ENCODE data around the gene KDM4F.

The KDM4F gene

DNA sequence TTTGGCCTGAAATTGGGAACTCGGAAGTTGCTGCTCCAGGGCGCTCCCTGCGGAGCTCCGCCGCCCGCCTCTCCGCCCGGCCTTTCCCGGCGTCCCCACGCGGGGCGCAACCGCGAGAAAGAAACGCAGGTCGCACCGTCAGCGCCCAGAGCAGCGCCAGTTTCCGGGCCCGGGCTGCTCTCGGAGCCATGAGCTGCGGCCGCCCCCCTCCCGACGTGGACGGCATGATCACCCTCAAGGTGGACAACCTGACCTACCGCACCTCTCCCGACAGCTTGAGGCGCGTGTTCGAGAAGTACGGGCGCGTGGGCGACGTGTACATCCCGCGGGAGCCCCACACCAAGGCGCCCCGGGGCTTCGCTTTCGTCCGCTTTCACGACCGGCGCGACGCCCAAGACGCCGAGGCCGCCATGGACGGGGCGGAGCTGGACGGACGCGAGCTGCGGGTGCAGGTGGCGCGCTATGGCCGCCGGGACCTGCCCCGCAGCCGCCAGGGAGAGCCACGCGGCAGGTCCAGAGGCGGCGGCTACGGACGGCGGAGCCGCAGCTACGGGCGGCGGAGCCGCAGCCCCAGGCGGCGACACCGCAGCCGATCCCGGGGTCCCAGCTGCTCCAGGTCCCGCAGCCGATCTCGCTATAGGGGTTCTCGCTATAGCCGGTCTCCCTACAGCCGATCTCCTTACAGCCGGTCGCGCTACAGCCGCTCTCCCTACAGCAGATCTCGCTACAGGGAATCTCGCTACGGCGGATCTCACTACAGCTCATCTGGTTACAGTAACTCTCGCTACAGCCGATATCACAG is 18.0 kb downstream of the KDM4F start:
- peaks cover 0 to 4% of the 10 kb centered on the region in 2 experiments; a peak in 1 of 3 replicates for H3K36me3 ChIP-seq (ENCODE audit: control insufficient read depth in 2 of 2, insufficient read depth in 1 of 2, low read length in 2 of 2)
- POLR2A ChIA-PET = interaction anchor here (0.7 to 3.7 kb wide), 24 partner anchors 9 to 1322 kb away, joined by 3 to 31 read pairs (median 5); partner anchors contain the start of genes AMOTL1, CCDC82, CEP57 and CWC15
- peak overlapping the region; percentile 79 for H3K4me3 ChIP-seq (ENCODE audit: low read depth, low read length)
- H3K4me1 ChIP-seq (ENCODE audit: control insufficient read depth, insufficient read depth, low read length) = no peaks in the 10 kb centered on the region
- H3K27ac ChIP-seq (ENCODE audit: extremely low read depth, low read depth, low read length) = peak overlapping the region; percentile 86
- no peaks in the 10 kb centered on the region for H3K9me3 ChIP-seq (ENCODE audit: control insufficient read depth, insufficient read depth, low read depth, low read length)
- CTCF ChIA-PET = interaction anchor here (0.5 to 10.7 kb wide), 17 partner anchors 11 to 846 kb away, joined by 3 to 63 read pairs (median 4); partner anchors contain the start of gene ENDOD1
- TF ChIP-seq ZBTB8A (tag by site-specific recombination; IDR thresholded peaks at IDR 0.05) = peak; percentile 98
- peak; percentile 90; the same call in 1 of the 2 replicates for TF ChIP-seq ZNF777 (tag by site-specific recombination; IDR thresholded peaks at IDR 0.05; ENCODE audit: borderline replicate concordance)
- no peak for TF ChIP-seq GFI1B (tag by site-specific recombination; IDR thresholded peaks at IDR 0.05)
- TF ChIP-seq IKZF3 (tag by site-specific recombination; IDR thresholded peaks at IDR 0.05) = peak; percentile 73
- TF ChIP-seq, protein P1, sequence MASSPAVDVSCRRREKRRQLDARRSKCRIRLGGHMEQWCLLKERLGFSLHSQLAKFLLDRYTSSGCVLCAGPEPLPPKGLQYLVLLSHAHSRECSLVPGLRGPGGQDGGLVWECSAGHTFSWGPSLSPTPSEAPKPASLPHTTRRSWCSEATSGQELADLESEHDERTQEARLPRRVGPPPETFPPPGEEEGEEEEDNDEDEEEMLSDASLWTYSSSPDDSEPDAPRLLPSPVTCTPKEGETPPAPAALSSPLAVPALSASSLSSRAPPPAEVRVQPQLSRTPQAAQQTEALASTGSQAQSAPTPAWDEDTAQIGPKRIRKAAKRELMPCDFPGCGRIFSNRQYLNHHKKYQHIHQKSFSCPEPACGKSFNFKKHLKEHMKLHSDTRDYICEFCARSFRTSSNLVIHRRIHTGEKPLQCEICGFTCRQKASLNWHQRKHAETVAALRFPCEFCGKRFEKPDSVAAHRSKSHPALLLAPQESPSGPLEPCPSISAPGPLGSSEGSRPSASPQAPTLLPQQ (tag by site-specific recombination; IDR thresholded peaks at IDR 0.05) = 0 out of 2 replicates have a peak, but pooled peaks have one; percentile 18
- TF ChIP-seq, protein P2, sequence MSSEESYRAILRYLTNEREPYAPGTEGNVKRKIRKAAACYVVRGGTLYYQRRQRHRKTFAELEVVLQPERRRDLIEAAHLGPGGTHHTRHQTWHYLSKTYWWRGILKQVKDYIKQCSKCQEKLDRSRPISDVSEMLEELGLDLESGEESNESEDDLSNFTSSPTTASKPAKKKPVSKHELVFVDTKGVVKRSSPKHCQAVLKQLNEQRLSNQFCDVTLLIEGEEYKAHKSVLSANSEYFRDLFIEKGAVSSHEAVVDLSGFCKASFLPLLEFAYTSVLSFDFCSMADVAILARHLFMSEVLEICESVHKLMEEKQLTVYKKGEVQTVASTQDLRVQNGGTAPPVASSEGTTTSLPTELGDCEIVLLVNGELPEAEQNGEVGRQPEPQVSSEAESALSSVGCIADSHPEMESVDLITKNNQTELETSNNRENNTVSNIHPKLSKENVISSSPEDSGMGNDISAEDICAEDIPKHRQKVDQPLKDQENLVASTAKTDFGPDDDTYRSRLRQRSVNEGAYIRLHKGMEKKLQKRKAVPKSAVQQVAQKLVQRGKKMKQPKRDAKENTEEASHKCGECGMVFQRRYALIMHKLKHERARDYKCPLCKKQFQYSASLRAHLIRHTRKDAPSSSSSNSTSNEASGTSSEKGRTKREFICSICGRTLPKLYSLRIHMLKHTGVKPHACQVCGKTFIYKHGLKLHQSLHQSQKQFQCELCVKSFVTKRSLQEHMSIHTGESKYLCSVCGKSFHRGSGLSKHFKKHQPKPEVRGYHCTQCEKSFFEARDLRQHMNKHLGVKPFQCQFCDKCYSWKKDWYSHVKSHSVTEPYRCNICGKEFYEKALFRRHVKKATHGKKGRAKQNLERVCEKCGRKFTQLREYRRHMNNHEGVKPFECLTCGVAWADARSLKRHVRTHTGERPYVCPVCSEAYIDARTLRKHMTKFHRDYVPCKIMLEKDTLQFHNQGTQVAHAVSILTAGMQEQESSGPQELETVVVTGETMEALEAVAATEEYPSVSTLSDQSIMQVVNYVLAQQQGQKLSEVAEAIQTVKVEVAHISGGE (tag by site-specific recombination; conservative IDR thresholded peaks at IDR 0.05; ENCODE audit: low read depth) = peak; percentile 70
- peak; percentile 95 for TF ChIP-seq ZNF335 (tag by site-specific recombination; conservative IDR thresholded peaks at IDR 0.05)
- 0 out of 2 replicates have a peak, but pooled peaks have one; percentile 2 for TF ChIP-seq ZNF660 (tag by site-specific recombination; IDR thresholded peaks at IDR 0.05)
- TF ChIP-seq KLF8 (tag by site-specific recombination; IDR thresholded peaks at IDR 0.05) = no peak
- TF ChIP-seq, protein P3, sequence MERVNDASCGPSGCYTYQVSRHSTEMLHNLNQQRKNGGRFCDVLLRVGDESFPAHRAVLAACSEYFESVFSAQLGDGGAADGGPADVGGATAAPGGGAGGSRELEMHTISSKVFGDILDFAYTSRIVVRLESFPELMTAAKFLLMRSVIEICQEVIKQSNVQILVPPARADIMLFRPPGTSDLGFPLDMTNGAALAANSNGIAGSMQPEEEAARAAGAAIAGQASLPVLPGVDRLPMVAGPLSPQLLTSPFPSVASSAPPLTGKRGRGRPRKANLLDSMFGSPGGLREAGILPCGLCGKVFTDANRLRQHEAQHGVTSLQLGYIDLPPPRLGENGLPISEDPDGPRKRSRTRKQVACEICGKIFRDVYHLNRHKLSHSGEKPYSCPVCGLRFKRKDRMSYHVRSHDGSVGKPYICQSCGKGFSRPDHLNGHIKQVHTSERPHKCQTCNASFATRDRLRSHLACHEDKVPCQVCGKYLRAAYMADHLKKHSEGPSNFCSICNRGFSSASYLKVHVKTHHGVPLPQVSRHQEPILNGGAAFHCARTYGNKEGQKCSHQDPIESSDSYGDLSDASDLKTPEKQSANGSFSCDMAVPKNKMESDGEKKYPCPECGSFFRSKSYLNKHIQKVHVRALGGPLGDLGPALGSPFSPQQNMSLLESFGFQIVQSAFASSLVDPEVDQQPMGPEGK (tag by site-specific recombination; IDR thresholded peaks at IDR 0.05) = peak; percentile 40; the same call in 1 of the 2 replicates
- peak; percentile 47 for TF ChIP-seq SP2 (tag by site-specific recombination; IDR thresholded peaks at IDR 0.05)
- peak; percentile 69 for TF ChIP-seq ZNF501 (tag by site-specific recombination; IDR thresholded peaks at IDR 0.05)
- TF ChIP-seq, protein P4, sequence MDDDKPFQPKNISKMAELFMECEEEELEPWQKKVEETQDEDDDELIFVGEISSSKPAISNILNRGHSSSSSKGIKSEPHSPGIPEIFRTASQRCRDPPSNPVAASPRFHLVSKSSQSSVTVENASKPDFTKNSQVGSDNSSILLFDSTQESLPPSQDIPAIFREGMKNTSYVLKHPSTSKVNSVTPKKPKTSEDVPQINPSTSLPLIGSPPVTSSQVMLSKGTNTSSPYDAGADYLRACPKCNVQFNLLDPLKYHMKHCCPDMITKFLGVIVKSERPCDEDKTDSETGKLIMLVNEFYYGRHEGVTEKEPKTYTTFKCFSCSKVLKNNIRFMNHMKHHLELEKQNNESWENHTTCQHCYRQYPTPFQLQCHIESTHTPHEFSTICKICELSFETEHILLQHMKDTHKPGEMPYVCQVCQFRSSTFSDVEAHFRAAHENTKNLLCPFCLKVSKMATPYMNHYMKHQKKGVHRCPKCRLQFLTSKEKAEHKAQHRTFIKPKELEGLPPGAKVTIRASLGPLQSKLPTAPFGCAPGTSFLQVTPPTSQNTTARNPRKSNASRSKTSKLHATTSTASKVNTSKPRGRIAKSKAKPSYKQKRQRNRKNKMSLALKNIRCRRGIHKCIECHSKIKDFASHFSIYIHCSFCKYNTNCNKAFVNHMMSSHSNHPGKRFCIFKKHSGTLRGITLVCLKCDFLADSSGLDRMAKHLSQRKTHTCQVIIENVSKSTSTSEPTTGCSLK (tag by site-specific recombination; IDR thresholded peaks at IDR 0.05) = no peak
- peak; percentile 66; the same call in 1 of the 2 replicates for TF ChIP-seq ZNF76 (tag by site-specific recombination; IDR thresholded peaks at IDR 0.05; ENCODE audit: borderline replicate concordance, low read depth)
- TF ChIP-seq, protein P5, sequence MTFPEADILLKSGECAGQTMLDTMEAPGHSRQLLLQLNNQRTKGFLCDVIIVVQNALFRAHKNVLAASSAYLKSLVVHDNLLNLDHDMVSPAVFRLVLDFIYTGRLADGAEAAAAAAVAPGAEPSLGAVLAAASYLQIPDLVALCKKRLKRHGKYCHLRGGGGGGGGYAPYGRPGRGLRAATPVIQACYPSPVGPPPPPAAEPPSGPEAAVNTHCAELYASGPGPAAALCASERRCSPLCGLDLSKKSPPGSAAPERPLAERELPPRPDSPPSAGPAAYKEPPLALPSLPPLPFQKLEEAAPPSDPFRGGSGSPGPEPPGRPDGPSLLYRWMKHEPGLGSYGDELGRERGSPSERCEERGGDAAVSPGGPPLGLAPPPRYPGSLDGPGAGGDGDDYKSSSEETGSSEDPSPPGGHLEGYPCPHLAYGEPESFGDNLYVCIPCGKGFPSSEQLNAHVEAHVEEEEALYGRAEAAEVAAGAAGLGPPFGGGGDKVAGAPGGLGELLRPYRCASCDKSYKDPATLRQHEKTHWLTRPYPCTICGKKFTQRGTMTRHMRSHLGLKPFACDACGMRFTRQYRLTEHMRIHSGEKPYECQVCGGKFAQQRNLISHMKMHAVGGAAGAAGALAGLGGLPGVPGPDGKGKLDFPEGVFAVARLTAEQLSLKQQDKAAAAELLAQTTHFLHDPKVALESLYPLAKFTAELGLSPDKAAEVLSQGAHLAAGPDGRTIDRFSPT (tag by site-specific recombination; IDR thresholded peaks at IDR 0.05) = peak; percentile 38; the same call in 1 of the 2 replicates
- peak; percentile 71 for TF ChIP-seq ZNF341 (tag by site-specific recombination; IDR thresholded peaks at IDR 0.05; ENCODE audit: low read depth)
- 0 out of 2 replicates have a peak, but pooled peaks have one; percentile 29 for TF ChIP-seq SCRT2 (tag by site-specific recombination; IDR thresholded peaks at IDR 0.05)
- peak; percentile 38; the same call in 1 of the 2 replicates for TF ChIP-seq ZSCAN30 (tag by site-specific recombination; IDR thresholded peaks at IDR 0.05)
- TF ChIP-seq PRDM1 (tag by site-specific recombination; IDR thresholded peaks at IDR 0.05) = peak; percentile 52; the same call in 1 of the 2 replicates
- peak; percentile 58; the same call in 1 of the 2 replicates for TF ChIP-seq ZNF394 (tag by site-specific recombination; IDR thresholded peaks at IDR 0.05; ENCODE audit: borderline replicate concordance)
- TF ChIP-seq, protein P6, sequence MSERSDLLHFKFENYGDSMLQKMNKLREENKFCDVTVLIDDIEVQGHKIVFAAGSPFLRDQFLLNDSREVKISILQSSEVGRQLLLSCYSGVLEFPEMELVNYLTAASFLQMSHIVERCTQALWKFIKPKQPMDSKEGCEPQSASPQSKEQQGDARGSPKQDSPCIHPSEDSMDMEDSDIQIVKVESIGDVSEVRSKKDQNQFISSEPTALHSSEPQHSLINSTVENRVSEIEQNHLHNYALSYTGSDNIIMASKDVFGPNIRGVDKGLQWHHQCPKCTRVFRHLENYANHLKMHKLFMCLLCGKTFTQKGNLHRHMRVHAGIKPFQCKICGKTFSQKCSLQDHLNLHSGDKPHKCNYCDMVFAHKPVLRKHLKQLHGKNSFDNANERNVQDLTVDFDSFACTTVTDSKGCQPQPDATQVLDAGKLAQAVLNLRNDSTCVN (tag by site-specific recombination; optimal IDR thresholded peaks at IDR 0.05) = peak; percentile 98
- no peak for TF ChIP-seq ZNF157 (tag by site-specific recombination; IDR thresholded peaks at IDR 0.05)
